WI38 (cell line): ENCODE data around the gene CDH10.

ENCODE experiments used
- H3K4me3 ChIP-seq: 2 replicates; pipeline ENCODE4 v1.5.1; 2011; ENCODE audit warnings: low read depth, mild to moderate bottlenecking, control low read depth, low read length
- TF ChIP-seq, protein P1 (sequence below): IDR thresholded peaks from 2 replicates; pipeline ENCODE4 v1.5.1; 2012; ENCODE audit warnings: low read depth, mild to moderate bottlenecking, control low read depth, low read length

CDH10 gene

DNA sequence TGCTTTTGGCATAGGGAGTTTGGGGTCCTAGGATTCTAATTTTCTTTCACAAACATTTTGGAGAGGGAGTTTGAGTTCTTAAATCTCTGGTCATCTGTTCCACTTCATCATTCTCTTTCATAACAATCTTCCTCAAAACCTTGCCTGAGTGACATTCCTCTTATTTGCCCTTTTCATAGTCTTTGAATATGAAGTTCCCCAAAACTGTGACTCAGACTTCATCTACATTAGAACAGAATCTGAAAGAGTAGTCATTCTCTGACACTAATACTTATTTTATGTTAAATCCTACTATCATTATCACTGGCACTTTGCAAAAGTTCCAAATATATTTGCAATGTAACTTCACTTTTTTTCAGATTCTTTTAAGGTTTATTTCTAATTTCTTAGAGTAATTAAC lies 163.8 kb downstream of the CDH10 start:
- TF ChIP-seq, protein P1, sequence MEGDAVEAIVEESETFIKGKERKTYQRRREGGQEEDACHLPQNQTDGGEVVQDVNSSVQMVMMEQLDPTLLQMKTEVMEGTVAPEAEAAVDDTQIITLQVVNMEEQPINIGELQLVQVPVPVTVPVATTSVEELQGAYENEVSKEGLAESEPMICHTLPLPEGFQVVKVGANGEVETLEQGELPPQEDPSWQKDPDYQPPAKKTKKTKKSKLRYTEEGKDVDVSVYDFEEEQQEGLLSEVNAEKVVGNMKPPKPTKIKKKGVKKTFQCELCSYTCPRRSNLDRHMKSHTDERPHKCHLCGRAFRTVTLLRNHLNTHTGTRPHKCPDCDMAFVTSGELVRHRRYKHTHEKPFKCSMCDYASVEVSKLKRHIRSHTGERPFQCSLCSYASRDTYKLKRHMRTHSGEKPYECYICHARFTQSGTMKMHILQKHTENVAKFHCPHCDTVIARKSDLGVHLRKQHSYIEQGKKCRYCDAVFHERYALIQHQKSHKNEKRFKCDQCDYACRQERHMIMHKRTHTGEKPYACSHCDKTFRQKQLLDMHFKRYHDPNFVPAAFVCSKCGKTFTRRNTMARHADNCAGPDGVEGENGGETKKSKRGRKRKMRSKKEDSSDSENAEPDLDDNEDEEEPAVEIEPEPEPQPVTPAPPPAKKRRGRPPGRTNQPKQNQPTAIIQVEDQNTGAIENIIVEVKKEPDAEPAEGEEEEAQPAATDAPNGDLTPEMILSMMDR, result no peak
- no peak overlapping the region for H3K4me3 ChIP-seq

DNA sequence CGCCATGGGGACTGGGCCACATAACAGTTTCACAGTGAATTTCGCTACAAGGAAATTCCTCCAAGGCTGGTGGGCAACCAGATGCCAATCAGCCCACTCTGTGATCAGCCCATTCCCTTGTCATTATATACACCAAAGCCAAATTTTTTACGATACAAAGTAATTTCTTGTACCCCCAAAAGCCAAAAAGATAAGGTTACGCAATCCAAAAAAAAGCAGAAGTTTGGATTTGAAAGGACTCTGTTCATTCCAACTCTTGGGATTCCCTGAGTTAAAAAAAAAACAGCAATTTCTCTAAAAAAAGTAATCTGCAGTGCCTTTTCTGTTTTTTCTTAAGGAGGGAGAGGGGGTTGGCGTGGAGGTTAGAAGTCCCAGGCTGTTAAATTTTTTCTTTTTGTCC lies 166.8 kb downstream of the CDH10 start:
- no peak overlapping the region for H3K4me3 ChIP-seq
- TF ChIP-seq, protein P1, result no peak

DNA sequence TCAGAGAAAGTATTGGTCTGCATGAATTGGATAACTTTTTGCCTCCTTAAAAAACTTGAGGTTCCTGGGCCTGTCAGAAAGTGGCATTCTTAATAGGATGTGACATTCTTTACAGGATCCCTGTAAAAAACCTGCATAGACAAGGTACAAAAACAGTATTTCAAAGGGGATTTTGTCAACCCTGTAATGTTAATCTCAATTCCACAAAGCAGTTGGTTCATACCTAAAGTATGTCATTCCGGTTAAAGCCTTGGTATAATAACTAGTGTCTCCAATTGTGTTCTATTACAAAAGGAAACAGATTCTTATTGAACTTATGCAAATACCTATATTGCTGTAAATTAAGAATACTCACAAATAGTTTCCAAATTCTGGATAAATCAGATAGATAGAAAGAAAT lies 169.7 kb downstream of the CDH10 start:
- TF ChIP-seq, protein P1, result no peak

DNA sequence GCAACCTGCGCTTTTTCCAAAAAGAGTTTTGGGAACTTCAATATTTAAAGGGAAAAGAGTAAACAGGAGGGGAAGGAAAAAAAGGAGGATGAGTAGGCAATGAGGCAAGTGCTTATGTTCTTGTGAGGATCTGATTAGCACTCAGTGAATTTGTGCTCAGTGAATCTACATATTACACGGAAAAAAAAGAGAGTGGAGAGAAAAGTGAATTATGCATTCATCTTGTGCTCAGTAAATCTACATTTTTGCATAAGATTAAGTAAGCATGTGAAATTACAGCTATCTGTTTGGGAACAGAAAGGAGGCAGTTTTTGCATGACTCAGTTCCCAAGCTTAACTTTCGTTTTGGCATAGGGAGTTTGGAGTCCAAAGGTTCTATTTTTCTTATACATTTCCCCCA lies 170.1 kb downstream of the CDH10 start:
- H3K4me3 ChIP-seq, result no peak overlapping the region
- TF ChIP-seq, protein P1, result no peak

More for the DNA sequence above, 169.7 kb downstream of the CDH10 start:
- H3K4me3 ChIP-seq, result no peak overlapping the region

DNA sequence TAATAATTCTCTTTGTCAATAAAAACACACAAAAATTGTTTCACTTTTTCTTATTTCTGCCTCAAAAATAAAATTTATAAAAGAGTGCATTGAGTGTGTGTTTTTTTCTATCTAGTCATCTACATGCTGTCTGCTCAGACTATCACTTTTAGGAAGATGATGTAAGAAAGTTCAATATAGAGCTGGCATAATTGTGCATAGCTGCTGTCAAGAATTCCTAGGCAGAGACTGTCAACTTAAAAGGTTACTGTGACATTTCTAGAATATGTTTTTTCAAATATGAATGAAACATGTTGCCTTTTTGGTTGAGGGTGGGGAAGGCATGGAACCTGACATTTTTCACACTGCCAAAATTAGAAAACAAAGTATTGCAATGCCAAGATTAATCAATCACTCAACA lies 172.3 kb downstream of the CDH10 start:
- TF ChIP-seq, protein P1, result no peak
- no peak overlapping the region for H3K4me3 ChIP-seq

DNA sequence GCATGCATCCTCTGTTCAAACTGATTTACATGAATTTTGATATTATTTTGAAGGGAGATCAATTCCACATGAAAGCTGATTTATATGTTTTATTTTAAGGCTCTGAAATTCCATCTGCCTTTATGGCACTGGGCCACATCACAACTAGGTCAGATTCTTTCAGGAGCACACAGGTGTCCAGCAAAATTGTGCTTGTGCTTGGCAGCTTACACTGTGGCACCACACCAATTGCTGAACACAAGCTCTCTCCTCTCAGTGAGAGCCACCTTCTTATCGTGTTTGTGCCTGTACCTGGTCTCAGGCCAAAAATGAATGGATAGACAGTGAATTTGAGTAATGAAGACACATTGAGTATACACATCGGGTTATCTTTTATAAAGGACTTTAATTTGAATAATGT lies 200.4 kb downstream of the CDH10 start:
- no peak overlapping the region for H3K4me3 ChIP-seq
- TF ChIP-seq, protein P1, result no peak

DNA sequence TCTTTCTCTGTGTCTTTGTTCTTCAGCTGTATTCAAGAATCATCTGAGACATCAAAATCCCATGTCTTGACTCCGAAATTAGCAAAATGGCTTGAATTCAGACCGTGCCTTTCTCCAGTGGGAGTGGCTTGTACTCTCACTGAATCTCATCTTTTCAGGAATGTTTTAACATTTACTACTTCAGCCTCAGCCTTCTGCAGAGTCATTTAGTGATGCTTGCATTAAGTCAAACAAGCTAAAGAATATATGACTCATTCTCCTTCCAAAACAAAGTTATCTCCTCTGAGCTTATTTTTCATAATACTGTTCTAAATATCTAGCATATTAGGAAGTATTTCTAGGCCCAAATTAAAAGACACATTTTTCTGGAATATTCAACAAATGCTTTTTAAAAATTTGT lies 205.3 kb downstream of the CDH10 start:
- TF ChIP-seq, protein P1, result no peak
- no peak overlapping the region for H3K4me3 ChIP-seq
